K562 (cell line): Measurements from ENCODE around the gene CCDC116. TPM values are rescaled to one million over a fixed set of nuclear protein-coding genes. Genes with fewer than 3 reads are reported as not detected.
A peak's percentile ranks its signal among the peaks of the same experiment; 100 is the strongest.

Experiments
- ARNT ChIP-seq, 2 experiments: fragments of 450-650 bp; IDR thresholded peaks; 2 replicates each; pipeline ENCODE4 v1.6.1; 2016; ENCODE audit warnings: mild to moderate bottlenecking in 1 of 2
- BRD4 ChIP-seq: fragments of 200-600 bp; sonication (generic); IDR thresholded peaks from 2 replicates; pipeline ENCODE4 v1.6.1; 2017; ENCODE audit warnings: inconsistent platforms
- CBFB ChIP-seq: sonication (generic); formaldehyde crosslinking; IDR thresholded peaks from 2 replicates; pipeline ENCODE4 v1.4.0; 2020; ENCODE audit warnings: mild to moderate bottlenecking, missing genetic modification reagents
- ELF4 ChIP-seq: fragments of 450-650 bp; formaldehyde crosslinking; IDR thresholded peaks from 2 replicates; pipeline ENCODE4 v1.4.0; 2022; ENCODE audit warnings: missing genetic modification characterization
- FOXK2 ChIP-seq, 2 experiments: fragments of 450-650 bp; IDR thresholded peaks in 1 of 2; conservative IDR thresholded peaks in 1 of 2; 2 replicates each; pipeline ENCODE4 v1.6.1; 2016; ENCODE audit warnings: low read depth in 2 of 2, mild to moderate bottlenecking in 1 of 2
- FOXM1 ChIP-seq, 2 experiments: fragments of 450-650 bp in 1 of 2; sonication (generic) in 1 of 2; formaldehyde crosslinking in 1 of 2; IDR thresholded peaks; 2 replicates each; pipeline versions ENCODE4 v1.6.1 to v1.9.0; 2017 to 2022; ENCODE audit warnings: low read depth in 2 of 2, mild to moderate bottlenecking in 2 of 2, missing genetic modification reagents in 1 of 2, moderate library complexity in 1 of 2
- GTF2E2 ChIP-seq: fragments of 200-800 bp; sonication (Bioruptor generic); IDR thresholded peaks from 2 replicates; pipeline ENCODE4 v1.6.1; 2016; ENCODE audit warnings: missing genetic modification characterization, missing compliant biosample characterization
- KLF6 ChIP-seq: fragments of 250-450 bp; sonication (Bioruptor Pico); IDR thresholded peaks from 2 replicates; pipeline ENCODE4 v1.4.0; 2020; ENCODE audit warnings: mild to moderate bottlenecking, moderate library complexity, borderline replicate concordance
- MAZ ChIP-seq, 2 experiments: fragments of 450-650 bp in 1 of 2; sonication (generic) in 1 of 2; formaldehyde crosslinking; IDR thresholded peaks in 1 of 2; conservative IDR thresholded peaks in 1 of 2; 2 replicates each; pipeline versions ENCODE4 v1.4.0 to v1.5.0; 2020; ENCODE audit warnings: mild to moderate bottlenecking in 1 of 2, missing genetic modification reagents in 1 of 2
- NFIX ChIP-seq: fragments of 250-450 bp; sonication (Bioruptor Pico); IDR thresholded peaks from 2 replicates; pipeline ENCODE4 v1.4.0; 2020; ENCODE audit warnings: low read depth, mild to moderate bottlenecking, moderate library complexity
- RAD21 ChIP-seq, 2 experiments: fragments of 250-450 bp in 1 of 2; fragments of 450-650 bp in 1 of 2; sonication (Bioruptor Pico) in 1 of 2; formaldehyde crosslinking in 1 of 2; IDR thresholded peaks in 1 of 2; conservative IDR thresholded peaks in 1 of 2; 2 replicates each; pipeline versions ENCODE4 v1.4.0 to v1.8.0; 2020 to 2022; ENCODE audit warnings: mild to moderate bottlenecking in 2 of 2, moderate library complexity in 1 of 2
- SMAD2 ChIP-seq: fragments of 150-350 bp; IDR thresholded peaks from 2 replicates; pipeline ENCODE4 v1.6.1; 2014; ENCODE audit warnings: low read depth, mild to moderate bottlenecking, low read length
- SREBF2 ChIP-seq: sonication (generic); formaldehyde crosslinking; IDR thresholded peaks from 2 replicates; pipeline ENCODE4 v1.4.0; 2020; ENCODE audit warnings: mild to moderate bottlenecking, missing genetic modification reagents
- TAL1 ChIP-seq: fragments of 450-650 bp; IDR thresholded peaks from 2 replicates; pipeline ENCODE4 v1.6.1; 2016; ENCODE audit warnings: mild to moderate bottlenecking
- THRB ChIP-seq: fragments of 450-650 bp; formaldehyde crosslinking; conservative IDR thresholded peaks from 2 replicates; pipeline ENCODE4 v1.4.0; 2022; ENCODE audit warnings: mild to moderate bottlenecking, missing genetic modification characterization
- YBX1 ChIP-seq: fragments of 450-650 bp; IDR thresholded peaks from 2 replicates; pipeline ENCODE4 v1.7.1; 2016; ENCODE audit warnings: mild to moderate bottlenecking
- ZBTB9 ChIP-seq: fragments of 450-650 bp; formaldehyde crosslinking; IDR thresholded peaks from 2 replicates; pipeline ENCODE4 v1.4.0; 2020; ENCODE audit warnings: mild to moderate bottlenecking, moderate library complexity
- ZFP91 ChIP-seq: sonication (generic); formaldehyde crosslinking; IDR thresholded peaks from 2 replicates; pipeline ENCODE4 v1.8.0; 2022; ENCODE audit warnings: mild to moderate bottlenecking, missing genetic modification reagents
- ZHX1 ChIP-seq: fragments of 150-350 bp; conservative IDR thresholded peaks from 2 replicates; pipeline ENCODE4 v1.6.1; 2014; ENCODE audit warnings: low read length
- ZNF12 ChIP-seq: sonication (generic); formaldehyde crosslinking; IDR thresholded peaks from 2 replicates; pipeline ENCODE4 v1.4.0; 2020; ENCODE audit warnings: mild to moderate bottlenecking, missing genetic modification reagents
- ZNF384 ChIP-seq: IDR thresholded peaks from 2 replicates; pipeline ENCODE4 v1.6.1; 2012; ENCODE audit warnings: low read depth, low read length, improper control_type of control experiment
- ZNF507 ChIP-seq: conservative IDR thresholded peaks from 2 replicates; pipeline ENCODE4 v1.6.1; 2017; ENCODE audit warnings: missing genetic modification characterization, missing compliant biosample characterization
- ZNF717 ChIP-seq: fragments of 250-450 bp; sonication (Bioruptor Pico); IDR thresholded peaks from 2 replicates; pipeline ENCODE4 v1.5.0; 2021
- ZNF764 ChIP-seq: fragments of 250-450 bp; sonication (Bioruptor Pico); IDR thresholded peaks from 2 replicates; pipeline ENCODE4 v1.4.0; 2020; ENCODE audit warnings: low read depth, mild to moderate bottlenecking, moderate library complexity
- polyA plus RNA-seq, 8 experiments: library from polyadenylated mRNA; depleted of rRNA in 4 of 8; stranded (reverse) in 5 of 8; unstranded in 3 of 8; fragments of >200 nt; fragmentation: Nextera tagmentation in 2 of 8; fragmentation: Illumina TruSeq in 1 of 8; extraction: Ambion mirVana in 2 of 8; extraction: Trizol in 1 of 8; gene quantifications; 2 replicates each; pipeline versions ENCODE4 v1.2.1 to v1.2.3, GENCODE V29; 2011 to 2014; ENCODE audit warnings: inconsistent platforms in 1 of 8, missing spikeins in 1 of 8
- total RNA-seq, 7 experiments: library from RNA; depleted of rRNA in 6 of 7; stranded (reverse); fragments of >200 nt in 6 of 7; fragmentation: Illumina TruSeq in 2 of 7; extraction: Trizol in 2 of 7; gene quantifications; 2 replicates each; pipeline versions ENCODE4 v1.2.1 to v1.2.3, GENCODE V29; 2011 to 2021; ENCODE audit warnings: low replicate concordance in 1 of 7

The CCDC116 gene
- total and polyA plus RNA-seq, 9 of the 15 experiments (the other 6 are each of a cell fraction or from before 2014, with no cell fraction given) = 1.6 to 11.3 (median 4.7) TPM

- TF ChIP-seq THRB (peak; percentile 48; the same call in 1 of the 2 replicates), ZNF507 (tag) (no peak), ZNF384 (no peak), FOXK2 (conservative IDR thresholded peaks at IDR 0.05 in 1 of 2, IDR thresholded peaks at IDR 0.05 in 1 of 2; ENCODE audit: low read depth in 2 of 2) (no peak), SREBF2 (CRISPR knock-in tag) (no peak), CBFB (CRISPR knock-in tag) (no peak), ZHX1 (no peak), ZBTB9 (CRISPR knock-in tag) (no peak), ZFP91 (CRISPR knock-in tag) (no peak), ZNF717 (no peak), YBX1 (no peak), GTF2E2 (no peak), MAZ (CRISPR knock-in tag; conservative IDR thresholded peaks at IDR 0.05 in 1 of 2, IDR thresholded peaks at IDR 0.05 in 1 of 2) (no peak), SMAD2 (no peak), FOXM1 (IDR thresholded peaks at IDR 0.05; ENCODE audit: low read depth) (no peak), FOXM1 (CRISPR knock-in tag; IDR thresholded peaks at IDR 0.05; ENCODE audit: low read depth) (no peak), ZNF12 (no peak), ZNF764 (CRISPR knock-in tag) (0 out of 2 replicates have a peak, but pooled peaks have one; percentile 6), KLF6 (CRISPR knock-in tag) (no peak), NFIX (CRISPR knock-in tag) (no peak), ARNT (IDR thresholded peaks at IDR 0.05) (no peak), TAL1 (no peak), ELF4 (CRISPR knock-in tag) (no peak), BRD4 (no peak), RAD21 (CRISPR knock-in tag; conservative IDR thresholded peaks at IDR 0.05 in 1 of 2, IDR thresholded peaks at IDR 0.05 in 1 of 2) (no peak)
Measured at GRCh38 chr22:21585389-21585788, 47.2 kb upstream of the CCDC116 start (continued).
